A549 (cell line): Measurements from ENCODE around the gene CASK. TPM values are rescaled to one million over a fixed set of nuclear protein-coding genes. Genes with fewer than 3 reads are reported as not detected.

Experiments
- ATAC-seq, 2 experiments: fragments of 200-7000 bp in 1 of 2; fragments of >200 bp in 1 of 2; cut with Nextera tagmentation in 1 of 2; cut with Tn5 transposase in 1 of 2; 3 replicates each; pipeline versions ENCODE4 v1.8.0 to v1.9.1; 2018 to 2020; ENCODE audit warnings: mild to moderate bottlenecking in 1 of 2, moderate library complexity in 1 of 2
- CTCF ChIA-PET: fragments of 300-600 bp; sonication (Branson Sonifier 250); formaldehyde crosslinking; extraction: SDS; loops from one replicate; lab custom pipeline; 2021; ENCODE audit warnings: antibody characterized with exemption, inconsistent platforms; lab: Yijun Ruan, JAX
- POLR2A ChIA-PET: fragments of 350-600 bp; formaldehyde crosslinking; extraction: SDS; loops from one replicate; lab custom pipeline; 2021; ENCODE audit warnings: antibody characterized with exemption, inconsistent platforms; lab: Yijun Ruan, JAX
- DNase-seq, 2 experiments: peaks; one replicate each; pipeline versions ENCODE4 v3.0.0 to v3.0.0-alpha.2; 2011 to 2016; ENCODE audit warnings: low read depth in 1 of 2, low spot score in 1 of 2
- FAIRE-seq: peaks from 2 replicates; lab custom pipeline; 2011; peaks lifted over from hg19 to GRCh38; lab: Jason Lieb, UNC
- H3K27ac ChIP-seq, 2 experiments: fragments of >200 bp; sonication (Bioruptor Twin); formaldehyde crosslinking; 3 replicates each; pipeline ENCODE4 v1.5.1; 2016 to 2017
- H3K4me1 ChIP-seq: fragments of >200 bp; sonication (Bioruptor Twin); formaldehyde crosslinking; 3 replicates; pipeline ENCODE4 v1.6.1; 2016
- H3K4me2 ChIP-seq: fragments of >200 bp; sonication (Bioruptor Twin); formaldehyde crosslinking; 3 replicates; pipeline ENCODE4 v1.6.1; 2016
- H3K4me3 ChIP-seq: fragments of >200 bp; sonication (Bioruptor Twin); formaldehyde crosslinking; 3 replicates; pipeline ENCODE4 v1.5.1; 2016
- H3K9me3 ChIP-seq: fragments of >200 bp; sonication (Bioruptor Twin); formaldehyde crosslinking; 3 replicates; pipeline ENCODE4 v1.6.1; 2016
- ATOH8 ChIP-seq: fragments of 250-450 bp; sonication (Bioruptor Pico); IDR thresholded peaks from 2 replicates; pipeline ENCODE4 v1.5.0; 2020; ENCODE audit warnings: low read depth, mild to moderate bottlenecking, moderate library complexity
- CBX2 ChIP-seq: fragments of 200-600 bp; sonication (generic); IDR thresholded peaks from 2 replicates; pipeline ENCODE4 v1.6.1; 2016; ENCODE audit warnings: low read depth, mild to moderate bottlenecking, borderline replicate concordance
- CTCF ChIP-seq: fragments of >200 bp; sonication (Bioruptor Twin); formaldehyde crosslinking; IDR thresholded peaks from 3 replicates; pipeline ENCODE4 v1.5.1; 2016
- E2F6 ChIP-seq: IDR thresholded peaks from 2 replicates; pipeline ENCODE4 v1.6.1; 2012; ENCODE audit warnings: low read depth, borderline replicate concordance
- EHF ChIP-seq: fragments of 250-450 bp; sonication (Bioruptor Pico); IDR thresholded peaks from 2 replicates; pipeline ENCODE4 v1.5.0; 2020; ENCODE audit warnings: mild to moderate bottlenecking
- ELK1 ChIP-seq: fragments of 150-350 bp; IDR thresholded peaks from 2 replicates; pipeline ENCODE4 v1.6.1; 2014; ENCODE audit warnings: low read depth, mild to moderate bottlenecking, low read length
- GATA3 ChIP-seq: IDR thresholded peaks from 2 replicates; pipeline ENCODE4 v1.6.1; 2012; ENCODE audit warnings: borderline replicate concordance
- HDAC2 ChIP-seq: fragments of 200-600 bp; sonication (generic); IDR thresholded peaks from 2 replicates; pipeline ENCODE4 v1.6.1; 2016
- HEYL ChIP-seq: fragments of 250-450 bp; sonication (Bioruptor Pico); IDR thresholded peaks from 2 replicates; pipeline ENCODE4 v1.8.0; 2021; ENCODE audit warnings: mild to moderate bottlenecking, moderate library complexity
- JUN ChIP-seq, 2 experiments: fragments of >200 bp; sonication (Bioruptor Twin); formaldehyde crosslinking; IDR thresholded peaks; 2 replicates in 1 of 2; 3 replicates in 1 of 2; pipeline ENCODE4 v1.6.1; 2016 to 2017
- JUNB ChIP-seq: fragments of >200 bp; sonication (Bioruptor Twin); formaldehyde crosslinking; IDR thresholded peaks from 2 replicates; pipeline ENCODE4 v1.6.1; 2016
- KDM1A ChIP-seq: fragments of 200-600 bp; sonication (generic); IDR thresholded peaks from 2 replicates; pipeline ENCODE4 v1.6.1; 2016; ENCODE audit warnings: low read depth, mild to moderate bottlenecking
- KDM5A ChIP-seq: fragments of 200-600 bp; sonication (generic); IDR thresholded peaks from 2 replicates; pipeline ENCODE4 v1.6.1; 2016; ENCODE audit warnings: antibody characterized with exemption, mild to moderate bottlenecking
- MAFK ChIP-seq: fragments of 450-650 bp; IDR thresholded peaks from 2 replicates; pipeline ENCODE4 v1.6.1; 2014; ENCODE audit not compliant: partially characterized antibody
- NR3C1 ChIP-seq: fragments of >200 bp; sonication (Bioruptor Twin); formaldehyde crosslinking; IDR thresholded peaks from 3 replicates; pipeline ENCODE4 v1.6.1; 2017
- PHF8 ChIP-seq: fragments of 200-600 bp; sonication (generic); IDR thresholded peaks from 2 replicates; pipeline ENCODE4 v1.6.1; 2016; ENCODE audit warnings: low read depth, mild to moderate bottlenecking, antibody characterized with exemption, moderate library complexity, borderline replicate concordance
- RAD21 ChIP-seq, 2 experiments: fragments of >200 bp in 1 of 2; sonication (Bioruptor Twin) in 1 of 2; formaldehyde crosslinking in 1 of 2; IDR thresholded peaks in 1 of 2; conservative IDR thresholded peaks in 1 of 2; 2 replicates in 1 of 2; 3 replicates in 1 of 2; pipeline ENCODE4 v1.6.1; 2012 to 2018; ENCODE audit warnings: inconsistent platforms in 1 of 2
- RCOR1 ChIP-seq: fragments of 150-350 bp; IDR thresholded peaks from 2 replicates; pipeline ENCODE4 v1.6.1; 2014; ENCODE audit warnings: antibody characterized with exemption, low read length, low read depth
- SMC3 ChIP-seq: fragments of >200 bp; sonication (Bioruptor Twin); formaldehyde crosslinking; IDR thresholded peaks from 3 replicates; pipeline ENCODE4 v1.6.1; 2018; ENCODE audit warnings: inconsistent platforms
- SREBF2 ChIP-seq: fragments of 450-650 bp; IDR thresholded peaks from 2 replicates; pipeline ENCODE4 v1.6.1; 2014; ENCODE audit warnings: mild to moderate bottlenecking, moderate library complexity
- TP53 ChIP-seq: fragments of 250-450 bp; sonication (Bioruptor Pico); IDR thresholded peaks from 2 replicates; pipeline ENCODE4 v1.5.0; 2021; ENCODE audit warnings: mild to moderate bottlenecking, moderate library complexity
- ZC3H11A ChIP-seq: fragments of 450-650 bp; IDR thresholded peaks from 2 replicates; pipeline ENCODE4 v1.6.1; 2014; ENCODE audit warnings: antibody characterized with exemption, mild to moderate bottlenecking
- ZSCAN20 ChIP-seq: fragments of 250-450 bp; sonication (Bioruptor Pico); IDR thresholded peaks from 2 replicates; pipeline ENCODE4 v1.8.0; 2022; ENCODE audit warnings: mild to moderate bottlenecking, moderate library complexity
- WGBS: methylation state at CpG from one replicate; pipeline ENCODE4 v1.1.6; 2017; ENCODE audit errors: missing lambda C conversion rate; 5-methylcytosine and 5-hydroxymethylcytosine counted together
- polyA plus RNA-seq, 4 experiments: library from polyadenylated mRNA; depleted of rRNA in 3 of 4; stranded (reverse); fragments of >200 nt; fragmentation: RNase III in 1 of 4; extraction: RNeasy Plus Mini Kit Qiagen cat#74134 plus additional on column Dnase treatment in 1 of 4; gene quantifications; 2 replicates in 3 of 4; 3 replicates in 1 of 4; pipeline ENCODE4 v1.2.3, GENCODE V29; 2011 to 2017
- TF ChIP-seq, protein P1 (sequence below): IDR thresholded peaks from 2 replicates; pipeline ENCODE4 v1.6.1; 2012

The CASK gene
- polyA plus RNA-seq, 2 of the 4 experiments (the other 2 are of a cell fraction), result 23.3 to 57.6 TPM

GRCh38 chrX:41471786-41472185 is 451.6 kb downstream of the CASK start:
- H3K4me1 ChIP-seq, result no peaks in the 10 kb centered on the region
- CTCF ChIA-PET, result interaction anchor here (1.6 kb wide), 1 partner anchor 10 kb away, joined by 6 read pairs; no protein-coding TSS in a partner anchor
- TF ChIP-seq MAFK (no peak), ZC3H11A (no peak), E2F6 (no peak), GATA3 (no peak), ZSCAN20 (CRISPR knock-in tag) (no peak), KDM5A (no peak), PHF8 (no peak), HDAC2 (no peak)
- no peak for DNase-seq
- no peak overlapping the region for H3K4me2 ChIP-seq
- H3K9me3 ChIP-seq, result no peaks in the 10 kb centered on the region
- no peak for FAIRE-seq
- WGBS, result 65% methylated on average over 2 of the region's 2 CpGs
- ATAC-seq, result no peak
- POLR2A ChIA-PET, result no interaction called here
- no peak overlapping the region for H3K4me3 ChIP-seq
- H3K27ac ChIP-seq, result no peak overlapping the region

GRCh38 chrX:41470706-41471105 is 452.6 kb downstream of the CASK start:
- no peaks in the 10 kb centered on the region for H3K9me3 ChIP-seq
- ATAC-seq, result no peak
- FAIRE-seq, result no peak
- no peak for TF ChIP-seq ZSCAN20 (CRISPR knock-in tag)
- TF ChIP-seq KDM1A, result no peak
- TF ChIP-seq RAD21 (conservative IDR thresholded peaks at IDR 0.05 in 1 of 2, IDR thresholded peaks at IDR 0.05 in 1 of 2), result no peak
- no peak for TF ChIP-seq HEYL (CRISPR knock-in tag)
- no peak for TF ChIP-seq JUNB
- no peak for TF ChIP-seq ELK1
- TF ChIP-seq EHF (CRISPR knock-in tag), result no peak
- no peak for TF ChIP-seq ZC3H11A
- TF ChIP-seq ATOH8, result no peak
- TF ChIP-seq, protein P1, sequence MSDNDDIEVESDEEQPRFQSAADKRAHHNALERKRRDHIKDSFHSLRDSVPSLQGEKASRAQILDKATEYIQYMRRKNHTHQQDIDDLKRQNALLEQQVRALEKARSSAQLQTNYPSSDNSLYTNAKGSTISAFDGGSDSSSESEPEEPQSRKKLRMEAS, result no peak
- no peak for TF ChIP-seq SREBF2
- TF ChIP-seq JUN (IDR thresholded peaks at IDR 0.05), result no peak
- no peak for TF ChIP-seq NR3C1
- TF ChIP-seq SMC3, result no peak
- no peak for TF ChIP-seq CBX2
- no peak for TF ChIP-seq RCOR1
- TF ChIP-seq TP53, result no peak
- TF ChIP-seq HDAC2, result no peak
- no peak for TF ChIP-seq CTCF
- H3K4me3 ChIP-seq, result no peak overlapping the region
- ChIA-PET POLR2A (no interaction called here), CTCF (interaction anchor here (1.6 kb wide), 1 partner anchor 11 kb away, joined by 6 read pairs; no protein-coding TSS in a partner anchor)
- no peak for DNase-seq
- WGBS, result 90% methylated on average over 7 of the region's 7 CpGs
- H3K27ac ChIP-seq, result no peak overlapping the region
- H3K4me2 ChIP-seq, result no peak overlapping the region
- no peaks in the 10 kb centered on the region for H3K4me1 ChIP-seq
